ENCODE data around the gene SIGLEC15. TPM values are rescaled to one million over a fixed set of nuclear protein-coding genes. Genes with fewer than 3 reads are reported as not detected.

The SIGLEC15 gene, protein sequence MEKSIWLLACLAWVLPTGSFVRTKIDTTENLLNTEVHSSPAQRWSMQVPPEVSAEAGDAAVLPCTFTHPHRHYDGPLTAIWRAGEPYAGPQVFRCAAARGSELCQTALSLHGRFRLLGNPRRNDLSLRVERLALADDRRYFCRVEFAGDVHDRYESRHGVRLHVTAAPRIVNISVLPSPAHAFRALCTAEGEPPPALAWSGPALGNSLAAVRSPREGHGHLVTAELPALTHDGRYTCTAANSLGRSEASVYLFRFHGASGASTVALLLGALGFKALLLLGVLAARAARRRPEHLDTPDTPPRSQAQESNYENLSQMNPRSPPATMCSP
- not detected for polyA plus RNA-seq (2012; ENCODE audit: missing spikeins)

DNA sequence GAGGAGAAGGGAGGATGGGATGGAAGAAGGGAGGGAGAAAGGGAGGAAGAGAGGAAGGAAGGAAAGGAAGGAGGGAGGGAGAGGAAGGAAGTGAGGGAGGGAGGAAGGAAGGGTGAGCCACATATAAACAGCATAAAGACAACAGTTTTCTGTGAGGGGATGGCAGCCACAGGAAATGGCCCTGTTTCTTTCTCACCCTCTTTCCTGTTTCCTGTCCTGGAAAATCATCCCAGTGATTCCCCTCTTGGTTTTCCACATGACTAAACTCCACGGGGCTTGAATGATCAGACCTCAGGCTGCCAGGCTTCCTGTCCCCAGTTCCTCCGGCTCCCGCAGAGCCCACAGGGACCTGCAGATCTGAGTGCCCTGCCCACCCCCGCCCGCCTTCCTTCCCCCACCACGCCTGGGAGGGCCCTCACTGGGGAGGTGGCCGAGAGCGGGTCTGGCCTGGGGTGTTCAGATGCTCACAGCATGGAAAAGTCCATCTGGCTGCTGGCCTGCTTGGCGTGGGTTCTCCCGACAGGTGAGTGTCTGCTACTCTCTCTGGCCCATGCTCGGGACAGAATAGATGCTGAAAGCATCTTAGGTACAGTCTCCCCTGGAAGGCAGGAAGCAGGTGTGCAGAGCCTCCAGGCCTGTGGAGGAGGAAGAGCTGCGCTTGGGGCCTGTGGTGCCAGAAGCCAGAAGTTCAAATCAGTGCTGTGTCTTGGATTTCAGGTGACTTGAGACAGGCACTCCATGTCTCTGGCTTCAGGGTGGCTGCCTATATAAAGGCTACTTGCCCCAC, at the start of gene SIGLEC15:
Gene SIGLEC15 (plus strand): TSS at position 418 of the 787 bp plus-strand sequence. CDS start 54 bp downstream, at position 472.
- no peak for TF ChIP-seq POLR2A (IDR thresholded peaks at IDR 0.05; ENCODE audit: low read depth, low read length)
- FAIRE-seq (no peak), DNase-seq (ENCODE audit: insufficient read length) (no peak)

DNA sequence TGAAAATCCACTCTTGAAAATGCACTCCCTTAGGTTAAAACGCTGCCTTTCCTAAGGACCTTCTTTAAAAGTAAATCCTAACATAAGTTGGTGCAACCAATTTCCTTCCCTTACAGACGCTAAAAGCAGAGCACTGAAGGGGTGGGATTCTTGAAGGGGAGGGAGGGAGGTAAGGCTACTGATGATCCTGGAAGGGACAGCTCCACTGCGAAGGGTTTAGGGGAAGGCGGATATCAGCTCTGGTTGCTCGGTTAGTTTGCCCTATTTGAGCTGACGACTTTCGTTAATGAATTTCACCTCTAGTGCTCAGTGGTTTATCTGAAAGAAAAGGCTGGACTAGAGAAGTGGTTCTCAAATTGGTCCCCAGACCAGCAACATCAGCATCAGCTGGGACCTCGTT, 49.7 kb upstream of the SIGLEC15 start:
- no peak for FAIRE-seq
- TF ChIP-seq POLR2AphosphoS5 (IDR thresholded peaks at IDR 0.05; ENCODE audit: low read depth, low read length) (no peak), POLR2A (IDR thresholded peaks at IDR 0.05; ENCODE audit: low read depth, low read length) (no peak), TAF1 (IDR thresholded peaks at IDR 0.05; ENCODE audit: borderline replicate concordance, low read depth, low read length) (no peak)
- no peak for DNase-seq (ENCODE audit: insufficient read length)

DNA sequence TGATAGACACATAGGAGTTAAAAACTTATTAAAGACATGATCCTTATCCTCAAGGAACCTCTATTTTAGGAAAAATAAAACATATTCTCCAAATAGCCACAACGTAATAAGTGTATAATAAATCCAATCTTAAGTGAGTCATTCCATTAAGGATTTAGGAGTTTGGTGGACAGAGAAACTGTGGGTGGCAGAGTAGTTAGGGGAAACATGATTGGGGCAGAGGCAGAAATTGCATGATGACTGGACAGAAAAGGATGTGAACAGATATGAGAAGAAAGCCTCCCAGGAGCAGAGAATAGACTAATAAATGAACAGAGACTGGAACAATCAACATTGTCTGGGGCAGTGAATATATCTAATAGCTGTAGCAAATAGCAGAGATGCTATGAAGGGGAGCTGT, 48.1 kb upstream of the SIGLEC15 start:
- no peak for TF ChIP-seq POLR2A (IDR thresholded peaks at IDR 0.05; ENCODE audit: low read depth, low read length)
- TF ChIP-seq POLR2AphosphoS5 (IDR thresholded peaks at IDR 0.05; ENCODE audit: low read depth, low read length), result no peak
- no peak for TF ChIP-seq TAF1 (IDR thresholded peaks at IDR 0.05; ENCODE audit: borderline replicate concordance, low read depth, low read length)
- DNase-seq (ENCODE audit: insufficient read length) (no peak), FAIRE-seq (no peak)

DNA sequence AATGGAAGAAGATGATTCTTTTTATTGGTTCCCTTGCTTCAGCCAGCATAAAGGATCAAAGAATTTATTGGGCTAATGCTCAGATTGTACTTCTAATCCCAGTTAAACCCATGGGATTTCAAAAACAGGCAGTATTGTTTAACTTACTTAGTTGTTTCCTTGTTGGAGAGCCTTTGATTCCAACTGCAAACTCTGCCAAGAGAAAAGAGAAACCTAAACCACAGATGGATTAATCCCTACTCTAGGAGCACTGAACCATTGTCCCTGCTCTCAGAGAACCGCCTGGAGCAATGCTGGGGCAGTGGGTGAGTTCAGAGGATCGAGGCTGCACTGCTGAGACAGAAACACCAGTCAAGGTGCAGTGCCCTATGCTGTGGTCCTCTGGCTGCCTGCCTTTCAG, 44.9 kb upstream of the SIGLEC15 start:
- no peak for FAIRE-seq
- DNase-seq (ENCODE audit: insufficient read length), result no peak
- TF ChIP-seq POLR2A (IDR thresholded peaks at IDR 0.05; ENCODE audit: low read depth, low read length) (no peak), TAF1 (IDR thresholded peaks at IDR 0.05; ENCODE audit: borderline replicate concordance, low read depth, low read length) (no peak), POLR2AphosphoS5 (IDR thresholded peaks at IDR 0.05; ENCODE audit: low read depth, low read length) (no peak)

GRCh38 chr18:45782662-45783061, 42.8 kb upstream of the SIGLEC15 start:
- TF ChIP-seq POLR2A (IDR thresholded peaks at IDR 0.05; ENCODE audit: low read depth, low read length) (no peak), POLR2AphosphoS5 (IDR thresholded peaks at IDR 0.05; ENCODE audit: low read depth, low read length) (no peak), TAF1 (IDR thresholded peaks at IDR 0.05; ENCODE audit: borderline replicate concordance, low read depth, low read length) (no peak)
- FAIRE-seq (no peak), DNase-seq (ENCODE audit: insufficient read length) (no peak)

- FAIRE-seq, result no peak
- DNase-seq (ENCODE audit: insufficient read length), result no peak
- TF ChIP-seq TAF1 (IDR thresholded peaks at IDR 0.05; ENCODE audit: borderline replicate concordance, low read depth, low read length), result no peak
- TF ChIP-seq POLR2AphosphoS5 (IDR thresholded peaks at IDR 0.05; ENCODE audit: low read depth, low read length), result no peak
- no peak for TF ChIP-seq POLR2A (IDR thresholded peaks at IDR 0.05; ENCODE audit: low read depth, low read length)
These were observed 42.1 kb upstream of the SIGLEC15 start for GRCh38 chr18:45783097-45784075.

GRCh38 chr18:45785134-45785533, 40.3 kb upstream of the SIGLEC15 start:
- FAIRE-seq, result no peak
- DNase-seq (ENCODE audit: insufficient read length), result no peak
- no peak for TF ChIP-seq POLR2A (IDR thresholded peaks at IDR 0.05; ENCODE audit: low read depth, low read length)
- no peak for TF ChIP-seq POLR2AphosphoS5 (IDR thresholded peaks at IDR 0.05; ENCODE audit: low read depth, low read length)
- TF ChIP-seq TAF1 (IDR thresholded peaks at IDR 0.05; ENCODE audit: borderline replicate concordance, low read depth, low read length), result no peak

DNA sequence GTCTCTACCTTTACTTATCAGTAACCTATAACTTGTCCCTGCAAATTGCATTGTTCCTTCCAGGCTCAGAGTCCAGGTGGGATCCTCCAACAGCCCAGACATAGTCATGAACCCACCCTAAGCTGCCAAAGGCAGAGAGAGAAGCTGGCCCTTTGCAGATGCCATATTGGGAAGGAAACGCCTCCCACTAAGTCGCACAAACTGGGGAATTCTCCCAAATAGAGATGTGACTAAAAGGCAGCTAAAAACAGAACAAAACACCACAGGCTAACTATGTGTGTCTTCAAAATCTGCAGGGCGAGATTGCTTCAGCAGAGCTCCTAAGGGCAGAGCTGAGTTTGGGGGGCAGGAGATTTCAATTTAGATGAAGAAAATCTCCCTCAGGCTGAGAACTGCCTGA, 38.5 kb upstream of the SIGLEC15 start:
- DNase-seq (ENCODE audit: insufficient read length) (no peak), FAIRE-seq (no peak)
- TF ChIP-seq TAF1 (IDR thresholded peaks at IDR 0.05; ENCODE audit: borderline replicate concordance, low read depth, low read length) (no peak), POLR2AphosphoS5 (IDR thresholded peaks at IDR 0.05; ENCODE audit: low read depth, low read length) (no peak), POLR2A (IDR thresholded peaks at IDR 0.05; ENCODE audit: low read depth, low read length) (no peak)

- DNase-seq (ENCODE audit: insufficient read length), result no peak
- no peak for FAIRE-seq
- TF ChIP-seq TAF1 (IDR thresholded peaks at IDR 0.05; ENCODE audit: borderline replicate concordance, low read depth, low read length) (no peak), POLR2AphosphoS5 (IDR thresholded peaks at IDR 0.05; ENCODE audit: low read depth, low read length) (no peak), POLR2A (IDR thresholded peaks at IDR 0.05; ENCODE audit: low read depth, low read length) (no peak)
These were observed 38.1 kb upstream of the SIGLEC15 start for GRCh38 chr18:45787346-45787745.

DNA sequence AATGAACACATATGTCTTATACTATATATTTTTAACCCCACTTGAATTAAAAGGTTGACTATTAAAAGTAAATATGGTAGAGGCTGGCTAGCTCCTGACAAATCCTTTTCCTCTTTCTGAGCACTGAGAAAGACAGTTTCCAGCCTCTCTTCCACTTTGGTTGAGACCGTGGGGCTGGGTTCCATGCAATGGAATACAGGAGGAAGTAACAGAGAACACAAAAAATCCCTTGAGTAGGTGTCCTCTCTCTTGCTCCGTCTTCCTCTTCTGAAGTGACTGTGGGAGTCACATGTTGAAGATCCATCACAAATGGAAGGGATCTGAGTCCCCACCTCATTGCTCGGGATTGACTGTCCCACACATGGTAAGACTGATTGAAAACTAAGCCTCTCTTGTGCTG, 36.6 kb upstream of the SIGLEC15 start:
- DNase-seq (ENCODE audit: insufficient read length) (no peak), FAIRE-seq (no peak)
- TF ChIP-seq TAF1 (IDR thresholded peaks at IDR 0.05; ENCODE audit: borderline replicate concordance, low read depth, low read length), result no peak
- no peak for TF ChIP-seq POLR2A (IDR thresholded peaks at IDR 0.05; ENCODE audit: low read depth, low read length)
- no peak for TF ChIP-seq POLR2AphosphoS5 (IDR thresholded peaks at IDR 0.05; ENCODE audit: low read depth, low read length)
